ENCODE results near the gene LYZL2. TPM values are rescaled to one million over a fixed set of nuclear protein-coding genes. Genes with fewer than 3 reads are reported as not detected.

The LYZL2 gene
- total and polyA plus RNA-seq, 9 of the 15 experiments (the other 6 are each of a cell fraction or from before 2014, with no cell fraction given) = not detected

- TF ChIP-seq CHD7 (IDR thresholded peaks at IDR 0.05; ENCODE audit: low read depth, low read length) = no peak
- TF ChIP-seq CHAMP1 (IDR thresholded peaks at IDR 0.05) = no peak
- peak; percentile 24 to 68 for TF ChIP-seq RAD21 (CRISPR knock-in tag; conservative IDR thresholded peaks at IDR 0.05 in 1 of 2, IDR thresholded peaks at IDR 0.05 in 1 of 2)
- no peak for TF ChIP-seq DIDO1 (tag; IDR thresholded peaks at IDR 0.05; ENCODE audit: low read depth)
- no peak for TF ChIP-seq NFRKB (IDR thresholded peaks at IDR 0.05; ENCODE audit: low read depth)
- TF ChIP-seq ZC3H4 (CRISPR knock-in tag; IDR thresholded peaks at IDR 0.05; ENCODE audit: borderline replicate concordance) = no peak
- no peak for TF ChIP-seq ZFX (CRISPR knock-in tag; IDR thresholded peaks at IDR 0.05)
- TF ChIP-seq BCOR (IDR thresholded peaks at IDR 0.05) = no peak
- TF ChIP-seq GMEB1 (CRISPR knock-in tag; IDR thresholded peaks at IDR 0.05) = no peak
- TF ChIP-seq PML (IDR thresholded peaks at IDR 0.05; ENCODE audit: low read length) = no peak
- TF ChIP-seq ETS2 (tag; IDR thresholded peaks at IDR 0.05; ENCODE audit: borderline replicate concordance, poor library complexity, severe bottlenecking) = no peak
Measured at GRCh38 chr10:30639946-30640786, 10.6 kb upstream of the LYZL2 start (continued).
